Stimulated activated CD8-positive, alpha-beta memory T cell treated with anti-CD3 and anti-CD28 coated beads, Interleukin-7, amount 100 ng/mL, for 24 hours (primary cell): ENCODE results near the gene ELMO3.

Source experiments
- DNase-seq: peaks from one replicate; pipeline ENCODE4 v3.0.0-alpha.2; 2020; ENCODE audit warnings: low read depth

Gene ELMO3

GRCh38 chr16:67199808-67200198 is 872 bp downstream of the ELMO3 start:
- no peak for DNase-seq

- no peak for DNase-seq
Observed at GRCh38 chr16:67200491-67200890, 1.6 kb downstream of the ELMO3 start.

GRCh38 chr16:67201411-67202345 is 2.7 kb downstream of the ELMO3 start:
- DNase-seq, result no peak

- DNase-seq, result no peak
Observed at GRCh38 chr16:67202426-67202825, 3.5 kb downstream of the ELMO3 start.

- DNase-seq, result no peak
Observed at GRCh38 chr16:67202956-67203493, 4.1 kb downstream of the ELMO3 start.

- DNase-seq, result no peak
Observed at GRCh38 chr16:67204076-67204475, 5.1 kb downstream of the ELMO3 start.

GRCh38 chr16:67206129-67206837 is 7.4 kb downstream of the ELMO3 start:
- no peak for DNase-seq

GRCh38 chr16:67206838-67207248 is 7.9 kb downstream of the ELMO3 start:
- no peak for DNase-seq

- DNase-seq, result no peak
Observed at GRCh38 chr16:67207249-67208091, 8.5 kb downstream of the ELMO3 start.

GRCh38 chr16:67208154-67208896 is 9.4 kb downstream of the ELMO3 start:
- DNase-seq, result no peak

GRCh38 chr16:67209565-67209964 is 10.6 kb downstream of the ELMO3 start:
- DNase-seq, result no peak

GRCh38 chr16:67210069-67210937 is 11.4 kb downstream of the ELMO3 start:
- no peak for DNase-seq

GRCh38 chr16:67211674-67212073 is 12.7 kb downstream of the ELMO3 start:
- no peak for DNase-seq

GRCh38 chr16:67212766-67213165 is 13.8 kb downstream of the ELMO3 start:
- DNase-seq, result no peak

GRCh38 chr16:67213197-67214019 is 14.5 kb downstream of the ELMO3 start:
- no peak for DNase-seq

GRCh38 chr16:67215706-67216105 is 16.8 kb downstream of the ELMO3 start:
- no peak for DNase-seq

- no peak for DNase-seq
Observed at GRCh38 chr16:67216612-67217490, 17.9 kb downstream of the ELMO3 start.

GRCh38 chr16:67223992-67224391 is 25.1 kb downstream of the ELMO3 start:
- DNase-seq, result no peak
